HepG2 (cell line): ENCODE results near the gene SMAP1. TPM values are rescaled to one million over a fixed set of nuclear protein-coding genes. Genes with fewer than 3 reads are reported as not detected.

Source experiments
- ATAC-seq: fragments of 200-7000 bp; cut with Tn5 transposase; 3 replicates; pipeline ENCODE4 v1.9.1; 2020; ENCODE audit warnings: mild to moderate bottlenecking, moderate library complexity
- BruUV-seq: library from RNA; stranded (reverse); fragments of 400-500 nt; replicated peaks from 2 replicates; lab custom pipeline; 2021; lab: Mats Ljungman, UMichigan
- CTCF ChIA-PET: fragments of 300-600 bp; formaldehyde crosslinking; extraction: SDS; loops from one replicate; lab custom pipeline; 2021; ENCODE audit warnings: low total read pairs, inconsistent platforms, low intra/inter-chr PET ratio; lab: Yijun Ruan, JAX
- POLR2A ChIA-PET: fragments of 350-600 bp; sonication (Branson Sonifier 250); formaldehyde crosslinking; loops from one replicate; lab custom pipeline; 2020; ENCODE audit warnings: antibody characterized with exemption, inconsistent platforms; lab: Yijun Ruan, JAX
- DNase-seq: peaks from one replicate; pipeline ENCODE4 v3.0.0-alpha.2; 2015; ENCODE audit warnings: low spot score
- FAIRE-seq: peaks from 3 replicates; lab custom pipeline; 2011; peaks lifted over from hg19 to GRCh38; lab: Jason Lieb, UNC
- H2AFZ ChIP-seq: one replicate; pipeline ENCODE4 v1.6.1; 2011; ENCODE audit warnings: low read length, inconsistent platforms
- H3K27ac ChIP-seq: fragments of 300-600 bp; 3 replicates; pipeline ENCODE4 v1.8.0; 2011; ENCODE audit warnings: mixed run types, mild to moderate bottlenecking, mixed read lengths, low read length, inconsistent platforms; ENCODE audit not compliant: insufficient read depth; ENCODE audit errors: extremely low read length
- H3K27me3 ChIP-seq, 2 experiments: fragments of 200-600 bp in 1 of 2; 2 replicates in 1 of 2; 3 replicates in 1 of 2; pipeline versions ENCODE4 v1.6.0 to v1.8.0; 2011; ENCODE audit warnings: low read length in 2 of 2, mild to moderate bottlenecking in 2 of 2, moderate library complexity in 2 of 2, inconsistent platforms in 1 of 2; ENCODE audit not compliant: insufficient read depth in 2 of 2, control insufficient read depth in 1 of 2
- H3K36me3 ChIP-seq, 2 experiments: fragments of 200-600 bp in 1 of 2; replicated peaks in 1 of 2; 2 replicates in 1 of 2; 3 replicates in 1 of 2; pipeline versions ENCODE4 v1.5.1 to v1.8.0; 2011; ENCODE audit warnings: low read length in 2 of 2, inconsistent platforms in 1 of 2; ENCODE audit not compliant: insufficient read depth in 2 of 2, control insufficient read depth in 1 of 2
- H3K4me1 ChIP-seq: 2 replicates; pipeline ENCODE4 v1.5.1; 2012; ENCODE audit warnings: low read length, inconsistent platforms; ENCODE audit not compliant: insufficient read depth
- H3K4me2 ChIP-seq: 2 replicates; pipeline ENCODE4 v1.6.0; 2011; ENCODE audit warnings: low read depth, low read length, inconsistent platforms
- H3K4me3 ChIP-seq, 3 experiments: fragments of 200-600 bp in 1 of 3; sonication (generic), shearing (Covaris generic) in 1 of 3; replicated peaks in 1 of 3; 2 replicates each; pipeline ENCODE4 v1.5.1; 2011 to 2016; ENCODE audit warnings: low read length in 3 of 3, inconsistent platforms in 2 of 3, low read depth in 2 of 3, mild to moderate bottlenecking in 2 of 3, control low read depth in 1 of 3, mixed read lengths in 1 of 3; ENCODE audit not compliant: insufficient read depth in 1 of 3
- H3K79me2 ChIP-seq: one replicate; pipeline ENCODE4 v1.6.1; 2011; ENCODE audit warnings: low read length, inconsistent platforms; ENCODE audit not compliant: insufficient read depth
- H3K9ac ChIP-seq: 2 replicates; pipeline ENCODE4 v1.6.0; 2011; ENCODE audit warnings: mild to moderate bottlenecking, low read depth, low read length, inconsistent platforms; ENCODE audit not compliant: insufficient read depth
- H3K9me3 ChIP-seq: 2 replicates; pipeline ENCODE4 v1.5.1; 2012; ENCODE audit warnings: mild to moderate bottlenecking, low read length
- H4K20me1 ChIP-seq: 2 replicates; pipeline ENCODE4 v1.6.0; 2011; ENCODE audit warnings: inconsistent platforms, mild to moderate bottlenecking, low read length, moderate library complexity; ENCODE audit not compliant: insufficient read depth
- ARID5B ChIP-seq: IDR thresholded peaks from 2 replicates; pipeline ENCODE4 v1.4.0; 2020; ENCODE audit warnings: mild to moderate bottlenecking, missing genetic modification reagents
- DNMT1 ChIP-seq: sonication (generic); formaldehyde crosslinking; IDR thresholded peaks from 2 replicates; pipeline ENCODE4 v1.5.1; 2020; ENCODE audit warnings: mild to moderate bottlenecking, missing genetic modification reagents
- KDM1A ChIP-seq: IDR thresholded peaks from 2 replicates; pipeline ENCODE4 v1.6.1; 2016; ENCODE audit warnings: missing compliant biosample characterization
- ZNF768 ChIP-seq: sonication (generic); formaldehyde crosslinking; IDR thresholded peaks from 2 replicates; pipeline ENCODE4 v1.4.0; 2020; ENCODE audit warnings: missing genetic modification reagents
- WGBS: methylation state at CpG from one replicate; pipeline ENCODE4 v1.1.6; 2017; ENCODE audit warnings: low lambda C conversion rate; 5-methylcytosine and 5-hydroxymethylcytosine counted together
- in situ Hi-C: cut with HindIII; loops from 2 replicates; pipeline ENCODE4 v1.10.0; 2017; ENCODE audit warnings: low pct_unique_long_range_greater_than_20kb; ENCODE audit not compliant: extremely low pct_ligation_motif_present
- intact Hi-C: fragments of 100-400 bp; cut with micrococcal nuclease; formaldehyde crosslinking; loops from one replicate; pipeline ENCODE4 v1.10.0; 2022; ENCODE audit not compliant: unreplicated experiment
- polyA plus RNA-seq, 8 experiments: library from polyadenylated mRNA; depleted of rRNA in 3 of 8; stranded (reverse) in 7 of 8; unstranded in 1 of 8; fragments of >200 nt; fragmentation: Illumina TruSeq in 4 of 8; extraction: Trizol in 4 of 8; gene quantifications; 2 replicates each; pipeline versions ENCODE4 v1.2.1 to v1.2.3, GENCODE V29; 2011 to 2016; ENCODE audit warnings: low read depth in 4 of 8, missing spikeins in 1 of 8, mixed read lengths in 1 of 8; ENCODE audit not compliant: insufficient read depth in 1 of 8
- total RNA-seq, 5 experiments: library from RNA; depleted of rRNA; stranded (reverse); fragments of >200 nt; fragmentation: Illumina TruSeq; extraction: Trizol; gene quantifications; 2 replicates each; pipeline ENCODE4 v1.2.3, GENCODE V29; 2016; ENCODE audit warnings: low read depth in 1 of 5
- TF ChIP-seq, protein P1 (sequence below): sonication (generic); formaldehyde crosslinking; IDR thresholded peaks from 2 replicates; pipeline ENCODE4 v1.8.0; 2022; ENCODE audit warnings: mild to moderate bottlenecking, missing genetic modification reagents

The SMAP1 gene
- total and polyA plus RNA-seq, 2 of the 13 experiments (the other 11 are each of a cell fraction or from before 2014, with no cell fraction given), result 13.4 to 17.8 TPM

DNA sequence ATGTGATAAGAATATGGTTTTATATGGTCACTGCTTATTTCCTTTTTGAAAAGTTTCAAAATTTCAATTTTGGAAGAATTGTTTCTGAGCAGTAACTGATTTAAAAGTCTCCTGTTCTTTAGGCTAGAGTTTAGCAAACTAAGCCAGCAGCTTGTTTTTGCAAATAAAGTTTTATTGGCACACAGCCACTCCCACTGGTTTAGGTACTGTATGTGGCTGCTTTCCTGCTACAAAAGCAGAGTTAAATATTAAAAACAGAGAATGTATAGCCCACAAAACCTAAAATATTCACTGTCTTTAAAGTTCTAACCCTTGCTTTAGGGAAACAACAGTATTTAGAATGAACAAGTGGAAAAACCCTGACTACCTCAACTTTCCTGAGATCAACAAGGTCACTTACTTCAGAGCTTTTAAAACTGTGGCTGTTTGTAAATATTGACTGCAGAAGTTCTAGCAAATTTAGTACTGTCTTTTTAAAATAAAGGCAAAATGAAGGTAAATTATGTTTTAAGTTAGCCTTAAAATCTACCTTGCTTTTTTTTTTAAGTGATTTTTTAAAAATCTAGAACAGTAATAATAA is 185.1 kb downstream of the SMAP1 start (continued):
- peak; percentile 60 for TF ChIP-seq ARID5B (CRISPR knock-in tag)
- TF ChIP-seq KDM1A, result no peak
- TF ChIP-seq ZNF768 (CRISPR knock-in tag), result no peak
- TF ChIP-seq, all 625 proteins: peak for 29

DNA sequence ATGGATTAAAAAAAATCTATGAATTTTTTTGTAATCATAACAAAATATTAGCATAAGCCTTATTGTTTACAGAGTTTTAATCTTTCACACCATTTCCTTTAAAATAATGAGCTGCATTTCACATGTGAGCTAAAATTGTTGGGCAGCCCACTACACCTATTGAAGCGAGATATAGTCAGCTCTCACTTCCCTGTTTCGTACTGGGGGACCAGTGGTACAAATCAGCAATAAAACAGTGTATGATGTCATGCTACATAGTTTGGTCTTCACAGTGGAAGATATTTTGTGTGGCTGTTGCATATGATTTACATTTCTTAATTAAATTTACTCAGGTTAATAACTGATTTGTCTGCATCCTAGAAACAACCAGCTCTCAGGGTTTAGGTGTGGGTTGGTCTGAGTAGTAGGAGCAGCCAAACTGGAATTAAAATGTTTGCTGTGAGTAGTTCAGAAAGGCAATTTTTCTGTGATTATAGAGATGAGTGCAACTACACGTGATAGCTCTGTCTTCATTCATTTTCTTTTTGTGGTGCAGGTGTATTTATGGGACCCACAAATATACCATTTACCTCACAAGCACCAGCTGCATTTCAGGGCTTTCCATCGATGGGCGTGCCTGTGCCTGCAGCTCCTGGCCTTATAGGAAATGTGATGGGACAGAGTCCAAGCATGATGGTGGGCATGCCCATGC is 189.8 kb downstream of the SMAP1 start:
- H2AFZ ChIP-seq, result no peak overlapping the region
- no peak for FAIRE-seq
- no peak for ATAC-seq
- H3K4me2 ChIP-seq, result no peak overlapping the region
- H3K79me2 ChIP-seq, result no peaks in the 10 kb centered on the region
- BruUV-seq, result no TSS peak
- ChIA-PET POLR2A (no interaction called here), CTCF (no interaction called here)
- H3K4me1 ChIP-seq, result peaks cover 14% of the 10 kb centered on the region
- WGBS, result 95% methylated on average over 5 of the region's 5 CpGs
- H4K20me1 ChIP-seq, result peaks cover 2% of the 10 kb centered on the region; the same call in 1 of the 2 replicates
- H3K4me3 ChIP-seq, result no peak overlapping the region
- in situ Hi-C loops (no loop called here), intact Hi-C loops (no loop called here)
- no peaks in the 10 kb centered on the region for H3K27me3 ChIP-seq
- H3K27ac ChIP-seq, result no peak overlapping the region
- peaks cover 3 to 24% of the 10 kb centered on the region in 2 experiments; a peak in 3 of 5 replicates for H3K36me3 ChIP-seq
- DNase-seq, result no peak
- no peaks in the 10 kb centered on the region for H3K9me3 ChIP-seq
- no peak overlapping the region for H3K9ac ChIP-seq
- TF ChIP-seq, protein P1, sequence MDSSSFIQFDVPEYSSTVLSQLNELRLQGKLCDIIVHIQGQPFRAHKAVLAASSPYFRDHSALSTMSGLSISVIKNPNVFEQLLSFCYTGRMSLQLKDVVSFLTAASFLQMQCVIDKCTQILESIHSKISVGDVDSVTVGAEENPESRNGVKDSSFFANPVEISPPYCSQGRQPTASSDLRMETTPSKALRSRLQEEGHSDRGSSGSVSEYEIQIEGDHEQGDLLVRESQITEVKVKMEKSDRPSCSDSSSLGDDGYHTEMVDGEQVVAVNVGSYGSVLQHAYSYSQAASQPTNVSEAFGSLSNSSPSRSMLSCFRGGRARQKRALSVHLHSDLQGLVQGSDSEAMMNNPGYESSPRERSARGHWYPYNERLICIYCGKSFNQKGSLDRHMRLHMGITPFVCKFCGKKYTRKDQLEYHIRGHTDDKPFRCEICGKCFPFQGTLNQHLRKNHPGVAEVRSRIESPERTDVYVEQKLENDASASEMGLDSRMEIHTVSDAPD (CRISPR knock-in tag), result no peak
- no peak for TF ChIP-seq DNMT1 (CRISPR knock-in tag)
- TF ChIP-seq, all 625 proteins: peak for 0
